NCI-H2196 treated with DMSO at 0.1 percent for 48 hours (cell line): ENCODE data around the gene ARHGAP4.

Experiments used
- DNase-seq: peaks from one replicate; lab custom pipeline; 2025; ENCODE audit not compliant: unreplicated experiment; lab: John Stamatoyannopoulos, UW

The ARHGAP4 gene

DNA sequence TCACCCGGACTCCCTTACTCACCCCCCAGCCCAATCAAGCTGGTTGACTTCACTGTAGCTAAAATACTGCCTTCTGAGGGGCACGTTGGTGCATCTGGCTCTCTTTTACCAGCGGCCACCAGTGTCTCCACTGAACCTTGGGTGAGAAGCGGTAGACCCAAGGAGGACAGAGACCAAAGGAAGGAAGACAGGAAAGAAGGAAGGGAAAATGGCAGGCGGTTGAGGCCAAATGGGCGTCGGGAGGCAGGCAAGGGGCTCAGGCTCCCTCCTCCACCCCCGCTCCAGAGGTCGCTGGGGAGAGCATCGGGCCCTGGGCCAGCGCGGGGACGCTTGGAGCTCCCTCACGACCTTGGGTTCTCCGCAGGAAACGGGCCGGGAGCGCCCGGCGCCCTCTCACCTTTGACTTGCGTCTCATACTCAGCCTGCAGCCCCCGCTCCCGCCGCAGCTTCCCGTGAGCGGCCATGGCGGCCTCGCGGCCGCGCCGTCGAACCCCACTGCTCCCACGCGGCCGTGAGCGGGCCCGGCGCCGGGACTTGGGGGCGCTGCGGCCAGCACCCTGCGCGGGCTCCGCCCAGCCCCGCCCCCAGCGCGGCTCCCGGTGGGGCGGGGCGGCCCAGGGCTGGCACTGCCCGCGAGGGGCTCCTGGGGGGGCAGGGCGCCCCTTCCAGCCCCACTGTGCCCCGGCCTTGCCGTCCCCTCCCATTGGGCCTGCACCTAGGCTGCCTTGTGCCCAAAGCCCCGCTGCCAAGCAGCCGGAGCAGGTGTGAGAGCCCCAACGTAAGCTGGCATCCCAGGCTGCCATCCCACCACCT is at the start of gene ARHGAP4:
Gene ARHGAP4 (minus strand): TSS at position 526 of the 813 bp plus-strand sequence. CDS start 62 bp downstream, at position 464.
- DNase-seq = no peak

DNA sequence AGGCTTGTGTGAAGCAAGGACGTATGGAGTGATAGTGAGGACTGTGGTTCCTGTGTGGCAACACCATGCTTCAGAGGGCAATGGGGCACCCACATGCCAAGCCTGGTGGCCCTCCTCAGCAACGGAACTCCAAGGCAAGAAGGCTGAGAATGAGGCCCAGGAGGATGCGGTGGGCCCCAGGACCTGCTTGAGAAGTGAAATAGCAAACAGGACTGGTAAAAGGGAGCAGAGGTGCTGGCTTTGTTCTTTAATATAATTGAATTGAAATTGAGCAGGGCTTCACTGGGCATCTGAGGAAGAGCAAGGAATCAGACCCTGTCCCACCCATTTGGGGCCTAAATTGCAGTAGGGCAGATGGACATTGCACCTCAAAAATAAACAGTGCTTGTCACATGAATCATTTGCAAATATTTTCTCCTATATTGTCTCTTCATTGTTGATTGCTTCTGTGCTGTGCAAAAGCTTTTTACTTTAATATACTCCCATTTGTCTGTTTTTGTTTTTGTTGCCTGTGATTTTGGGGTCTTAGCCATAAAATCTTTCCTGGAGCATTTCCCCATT is 48.7 kb upstream of the ARHGAP4 start:
- DNase-seq = no peak

- DNase-seq = no peak
These were observed 48.1 kb upstream of the ARHGAP4 start for GRCh38 chrX:153974003-153974725.

- DNase-seq = no peak
These were observed 47.3 kb upstream of the ARHGAP4 start for GRCh38 chrX:153973127-153974002.

- DNase-seq = peak; percentile 58
These were observed 46.5 kb upstream of the ARHGAP4 start, which contains the start of gene TMEM187 for GRCh38 chrX:153972368-153973126. Gene TMEM187, plus strand, starts transcription at chrX:153972754. Its CDS starts 9,309 bp downstream, at chrX:153982063.

DNA sequence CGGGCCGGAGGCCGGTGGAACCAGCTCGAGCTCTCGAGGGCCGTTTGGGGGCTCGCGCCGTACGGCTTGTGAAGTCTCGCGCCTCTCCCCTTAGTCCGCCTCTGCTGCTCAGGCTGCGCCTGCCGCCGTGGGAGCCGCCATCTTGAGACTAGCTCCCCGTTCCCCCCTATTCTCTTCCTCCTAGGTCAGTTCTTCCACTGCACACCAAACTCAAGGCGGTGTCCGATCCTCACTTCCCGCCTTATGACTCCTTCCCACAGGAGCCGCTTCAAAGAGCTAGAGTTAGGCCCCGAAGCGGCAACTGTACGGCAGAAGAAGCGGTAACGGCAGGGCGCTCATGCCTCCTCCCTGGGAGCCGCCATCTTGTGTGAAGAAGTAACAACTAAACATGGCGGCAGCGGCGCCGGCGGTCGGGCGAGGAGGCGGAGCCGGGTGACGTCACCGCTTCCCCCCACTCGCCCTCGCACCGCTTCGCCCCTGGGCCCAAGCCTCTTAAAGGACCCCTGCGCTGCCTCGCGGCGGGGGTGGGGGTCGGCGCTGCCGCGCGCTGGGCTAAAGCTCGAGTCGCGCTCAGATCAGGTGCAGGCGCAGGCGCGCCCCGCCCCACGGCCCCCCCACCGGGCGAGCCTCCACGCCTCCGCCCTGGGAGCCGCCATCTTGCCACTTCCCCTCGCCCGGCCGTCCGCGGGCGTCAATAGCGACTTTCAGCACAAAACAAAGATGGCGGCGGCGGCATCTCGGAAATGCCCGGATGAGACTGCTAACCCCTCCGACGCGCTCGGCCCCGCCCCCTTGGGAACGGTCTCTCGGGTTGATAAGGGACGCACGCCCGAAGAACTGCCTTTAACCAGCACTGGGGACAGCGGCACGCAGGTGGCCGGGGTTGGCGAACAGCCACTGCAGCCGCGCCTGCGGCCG is 45.6 kb upstream of the ARHGAP4 start, which contains the start of gene HCFC1:
Gene HCFC1 (minus strand): TSS at position 369 of the 918 bp plus-strand sequence. CDS start 978 bp downstream, outside the sequence.
- DNase-seq = peak; percentile 55

- peak; percentile 46 for DNase-seq
These were observed 45.0 kb upstream of the ARHGAP4 start for GRCh38 chrX:153971124-153971449.

- no peak for DNase-seq
These were observed 44.5 kb upstream of the ARHGAP4 start for GRCh38 chrX:153970357-153971123.

DNA sequence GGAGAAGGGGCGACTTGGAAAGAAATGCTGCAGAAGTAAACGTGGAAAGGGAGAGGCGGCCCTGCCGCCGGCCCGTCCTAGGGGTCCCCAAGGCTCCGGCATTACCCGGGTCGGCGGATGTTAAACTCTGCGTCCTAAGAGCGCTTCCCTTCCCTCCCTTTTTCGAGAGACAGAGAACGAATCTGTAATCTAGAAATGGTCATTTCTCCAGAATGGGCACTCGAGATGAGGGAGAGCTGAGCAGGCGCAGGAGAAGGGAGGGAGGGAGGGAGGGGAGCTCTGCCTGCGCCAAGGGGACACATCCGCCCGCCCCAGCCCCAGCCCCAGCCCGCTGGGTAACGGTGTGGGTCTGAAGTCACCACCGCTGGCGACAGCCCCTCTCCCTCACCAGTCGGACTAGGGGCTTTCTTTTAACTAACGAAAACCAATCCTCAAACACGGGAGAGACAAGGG is 43.9 kb upstream of the ARHGAP4 start:
- no peak for DNase-seq

DNA sequence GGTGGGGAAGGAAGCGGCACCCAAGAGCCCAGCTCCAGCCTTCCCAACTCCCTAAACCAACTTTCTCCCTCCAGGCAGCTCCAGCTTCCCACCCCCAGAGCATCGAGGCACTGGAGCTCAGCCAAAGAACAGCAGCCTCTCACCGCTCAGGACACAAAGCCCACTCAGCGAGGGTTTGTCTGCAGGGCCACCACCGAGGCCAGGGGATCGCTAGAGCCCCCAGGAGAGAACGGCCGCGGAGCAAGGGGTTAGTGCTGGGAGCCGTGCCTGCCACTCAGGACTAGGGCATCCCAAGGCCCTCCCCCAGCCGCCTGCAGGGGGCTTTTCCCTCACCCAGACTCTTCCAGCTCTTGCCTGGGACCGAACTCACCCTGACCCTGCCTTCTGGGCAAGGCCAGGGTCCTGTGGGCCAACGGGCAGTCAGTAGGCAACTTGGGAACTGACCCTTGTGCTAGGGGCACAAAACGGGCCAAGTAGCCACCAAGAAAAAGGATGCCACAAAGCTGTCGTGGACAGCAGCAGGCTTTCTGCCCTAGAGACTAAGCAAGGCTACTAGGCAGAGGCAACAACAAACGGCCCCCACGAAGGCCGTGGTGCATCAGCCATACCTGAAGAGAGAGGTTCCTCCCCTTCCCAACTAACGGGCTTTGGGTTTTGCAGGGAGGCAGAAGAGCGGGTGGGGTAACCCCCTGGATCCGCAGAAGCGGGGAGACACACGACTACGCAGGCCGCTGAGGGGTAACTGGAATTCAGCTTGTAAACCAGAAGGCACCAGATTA is 43.2 kb upstream of the ARHGAP4 start:
- DNase-seq = no peak

DNA sequence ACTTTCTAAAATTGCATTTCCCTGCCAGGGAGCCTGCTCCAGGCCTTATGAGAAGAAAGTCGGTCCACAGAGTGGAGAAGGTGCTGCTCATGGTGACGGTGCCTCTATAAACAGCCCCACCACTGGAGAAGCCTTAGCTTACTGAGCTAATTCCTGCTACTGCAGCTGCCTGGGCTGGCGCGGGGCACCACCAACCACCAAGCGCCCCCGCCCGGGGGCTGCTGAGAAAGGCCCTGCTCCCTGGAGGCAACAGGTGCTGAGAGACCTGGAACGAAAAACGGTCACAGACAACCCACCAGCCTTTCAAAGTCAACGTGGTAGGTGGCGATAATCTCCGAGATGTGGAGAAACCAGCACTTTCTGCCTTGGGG is 42.7 kb upstream of the ARHGAP4 start:
- no peak for DNase-seq

- DNase-seq = no peak
These were observed 42.2 kb upstream of the ARHGAP4 start for GRCh38 chrX:153968255-153968654.

GRCh38 chrX:153967536-153968224 is 41.6 kb upstream of the ARHGAP4 start:
- DNase-seq = no peak

DNA sequence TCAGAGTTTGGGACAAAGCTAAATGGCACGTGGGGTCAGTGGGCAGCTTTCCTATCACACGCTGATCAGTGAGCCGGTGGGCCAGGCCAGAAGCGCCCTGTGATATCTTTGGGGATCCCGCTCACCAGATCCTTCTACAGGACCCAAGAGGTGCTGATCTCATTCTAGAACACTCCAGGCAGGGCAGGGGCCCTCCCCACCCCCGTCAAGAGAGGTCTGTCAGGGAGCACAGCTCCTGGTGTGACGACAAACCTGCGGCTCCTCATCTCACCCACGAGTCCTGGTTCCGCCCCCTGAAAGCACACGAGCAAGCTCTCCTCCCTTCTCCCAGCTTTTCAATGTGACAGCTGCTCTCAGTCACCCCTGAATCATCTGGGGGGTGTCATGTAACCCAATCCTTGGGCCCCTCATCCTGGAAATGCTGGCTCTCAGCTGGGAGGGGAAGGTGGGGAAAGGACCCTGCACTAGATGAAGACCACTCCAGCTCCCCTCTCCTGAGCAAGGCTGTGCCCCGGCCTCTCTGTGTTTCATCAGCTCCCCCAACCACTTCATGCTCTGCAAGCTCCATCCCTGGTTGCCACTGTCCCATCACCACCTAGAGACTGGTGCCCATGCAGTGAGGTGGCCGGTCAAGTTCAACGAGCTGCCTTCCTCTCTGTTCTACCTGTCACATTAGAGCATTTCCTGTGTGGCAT is 40.9 kb upstream of the ARHGAP4 start:
- no peak for DNase-seq

GRCh38 chrX:153966283-153966688 is 40.2 kb upstream of the ARHGAP4 start:
- DNase-seq = no peak

DNA sequence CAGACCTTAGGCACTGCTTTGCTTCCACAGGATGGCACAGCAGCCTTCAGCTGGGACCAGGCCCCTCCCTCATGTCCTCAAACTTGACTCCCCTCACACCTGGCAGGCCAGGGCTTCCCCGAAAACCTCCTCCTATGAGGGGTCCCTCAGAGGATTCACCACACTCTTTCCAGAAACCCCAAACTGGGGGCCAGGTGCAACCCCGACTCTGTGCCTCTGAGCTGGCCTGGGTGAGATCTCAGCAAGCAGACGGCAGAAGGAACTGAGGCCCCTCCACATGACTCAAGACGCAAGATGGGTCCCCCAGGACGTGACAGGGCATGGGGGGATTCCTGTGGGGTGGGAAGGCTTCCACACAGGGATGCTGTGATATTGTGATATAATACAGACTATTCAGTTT is 39.3 kb upstream of the ARHGAP4 start:
- DNase-seq = no peak
